HG03442 (cell line): Measurements from ENCODE around the gene PDE11A.
A peak's percentile ranks its signal among the peaks of the same experiment; 100 is the strongest.

Source experiments
- ATAC-seq: cut with Tn5 transposase; IDR thresholded peaks from one replicate; pipeline ENCODE4 v1.9.1; 2021; ENCODE audit warnings: mild to moderate bottlenecking, moderate library complexity; ENCODE audit not compliant: unreplicated experiment

Gene PDE11A

GRCh38 chr2:177676636-177677035 lies 395.9 kb downstream of the PDE11A start:
- ATAC-seq, result no peak

- ATAC-seq, result no peak
Observed at GRCh38 chr2:177675825-177676224, 396.8 kb downstream of the PDE11A start.

- ATAC-seq, result no peak
Observed at GRCh38 chr2:177675350-177675821, 397.2 kb downstream of the PDE11A start.

GRCh38 chr2:177673602-177674595 lies 398.7 kb downstream of the PDE11A start:
- no peak for ATAC-seq

- ATAC-seq, result no peak
Observed at GRCh38 chr2:177671662-177672061, 400.9 kb downstream of the PDE11A start.

- peak; percentile 52 for ATAC-seq
Observed at GRCh38 chr2:177670791-177671535, 401.6 kb downstream of the PDE11A start.

GRCh38 chr2:177669625-177670330 lies 402.8 kb downstream of the PDE11A start:
- ATAC-seq, result no peak

GRCh38 chr2:177669201-177669600 lies 403.4 kb downstream of the PDE11A start:
- no peak for ATAC-seq

GRCh38 chr2:177668617-177669016 lies 404.0 kb downstream of the PDE11A start:
- no peak for ATAC-seq

GRCh38 chr2:177667626-177668025 lies 405.0 kb downstream of the PDE11A start:
- ATAC-seq, result no peak

- ATAC-seq, result peak; percentile 55
Observed at GRCh38 chr2:177666408-177666807, 406.2 kb downstream of the PDE11A start.

- no peak for ATAC-seq
Observed at GRCh38 chr2:177665948-177666347, 406.6 kb downstream of the PDE11A start.

GRCh38 chr2:177665328-177665727 lies 407.2 kb downstream of the PDE11A start:
- ATAC-seq, result no peak

GRCh38 chr2:177662895-177663294 lies 409.7 kb downstream of the PDE11A start:
- no peak for ATAC-seq

- ATAC-seq, result no peak
Observed at GRCh38 chr2:177660742-177661141, 411.8 kb downstream of the PDE11A start.

- no peak for ATAC-seq
Observed at GRCh38 chr2:177658309-177658708, 414.3 kb downstream of the PDE11A start.

- ATAC-seq, result no peak
Observed at GRCh38 chr2:177651833-177652232, 420.7 kb downstream of the PDE11A start.

- ATAC-seq, result no peak
Observed at GRCh38 chr2:177649568-177650518, 422.7 kb downstream of the PDE11A start.

GRCh38 chr2:177646791-177647190 lies 425.8 kb downstream of the PDE11A start:
- ATAC-seq, result no peak

GRCh38 chr2:177646241-177646640 lies 426.3 kb downstream of the PDE11A start:
- no peak for ATAC-seq
